GM18526 (cell line): ENCODE measurements around the gene GJC3.

Experiments used
- POLR2A ChIP-seq: IDR thresholded peaks from 3 replicates; pipeline ENCODE4 v1.6.1; 2011; ENCODE audit not compliant: insufficient read length; ENCODE audit errors: extremely low read depth

The GJC3 gene

DNA sequence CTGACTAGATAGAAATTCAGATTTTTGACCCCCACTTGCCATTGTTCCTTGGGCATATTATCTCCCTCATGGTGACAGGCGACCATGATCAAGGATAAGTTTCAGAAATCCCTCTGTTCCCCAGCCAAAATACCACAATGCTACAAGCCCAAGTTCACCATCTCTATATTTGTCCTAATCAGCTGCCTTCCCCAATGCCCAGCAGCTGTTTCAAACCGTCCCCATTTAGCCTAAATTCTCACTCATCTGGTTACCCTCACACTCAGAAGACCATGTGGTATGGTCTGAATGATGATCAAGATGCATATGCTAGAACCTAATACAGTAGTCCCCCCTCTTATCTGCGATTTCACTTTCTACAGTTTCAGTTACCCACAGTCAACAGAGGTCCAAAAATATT, 956 bp upstream of the GJC3 start:
- no peak for TF ChIP-seq POLR2A

DNA sequence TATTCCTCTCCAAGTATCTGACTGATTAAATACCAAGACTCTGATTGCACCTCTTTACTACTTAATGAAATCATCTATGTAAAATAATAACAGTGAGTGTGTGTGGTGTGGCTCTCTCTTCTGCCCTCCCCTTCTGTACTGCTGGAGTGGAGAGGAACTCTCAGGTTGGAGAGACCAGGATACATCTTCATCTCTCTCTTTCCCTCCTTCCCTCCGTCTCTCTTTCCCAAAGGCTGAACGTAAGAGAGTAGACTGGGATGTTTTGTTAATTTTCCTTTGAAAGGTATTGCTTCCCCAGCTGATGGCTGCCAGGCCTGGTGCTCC, 272 bp upstream of the GJC3 start:
- TF ChIP-seq POLR2A: no peak

DNA sequence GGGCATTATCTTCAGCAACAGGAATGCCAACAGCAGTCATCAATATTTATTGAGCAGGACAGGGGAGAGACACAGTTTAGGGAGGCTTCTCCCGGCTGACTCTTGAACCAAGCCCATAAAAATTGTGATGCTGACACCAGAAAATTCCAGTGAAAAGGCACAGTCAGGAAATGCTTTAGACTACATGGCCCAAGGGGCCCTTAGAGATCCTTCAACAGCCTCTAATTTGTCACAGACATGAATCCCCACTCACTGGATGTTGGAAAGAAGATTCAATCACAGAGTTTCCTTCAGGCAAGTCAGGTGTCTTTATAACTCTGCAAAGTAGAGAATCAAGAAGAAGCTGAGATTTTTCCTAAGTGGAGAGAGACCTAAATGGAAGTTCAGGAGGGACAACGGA, 1.2 kb downstream of the GJC3 start:
- no peak for TF ChIP-seq POLR2A

DNA sequence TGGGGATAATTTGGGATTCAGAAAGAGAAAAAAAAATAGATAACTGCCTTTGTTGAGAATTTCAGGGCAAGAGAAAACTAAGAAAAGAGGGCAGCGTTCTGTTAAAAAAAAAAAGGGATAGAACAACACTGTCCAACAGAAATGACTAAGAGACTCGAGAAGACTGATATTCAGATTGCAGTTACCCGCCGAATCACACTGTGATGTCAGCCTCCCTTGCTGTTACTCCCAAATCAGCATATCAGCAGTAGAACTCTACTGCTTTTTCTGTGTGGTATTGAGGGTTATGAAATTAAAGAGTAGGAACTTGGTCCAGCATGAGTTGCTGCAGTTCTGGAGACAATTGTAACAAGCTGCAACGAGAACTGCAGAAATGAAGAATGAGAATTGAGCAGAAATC, 1.9 kb downstream of the GJC3 start:
- no peak for TF ChIP-seq POLR2A

DNA sequence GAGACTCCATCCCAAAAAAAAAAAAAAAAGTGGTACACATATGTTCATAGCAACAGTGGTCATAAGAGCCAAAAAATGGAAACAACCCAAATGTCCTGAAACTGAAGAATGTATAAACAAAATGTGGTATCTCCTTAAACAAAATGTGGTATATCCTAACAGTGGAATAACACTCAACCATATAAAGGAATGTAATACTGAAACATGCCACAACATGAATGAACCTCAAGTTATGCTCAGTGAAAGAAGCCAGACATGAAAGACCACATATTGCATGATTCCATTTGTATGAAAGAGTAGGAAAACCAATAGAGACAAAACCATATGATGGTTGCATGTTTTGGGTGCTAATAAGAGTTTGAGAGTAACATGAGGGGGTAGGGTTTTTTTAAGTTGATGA, 3.1 kb downstream of the GJC3 start:
- TF ChIP-seq POLR2A: no peak

DNA sequence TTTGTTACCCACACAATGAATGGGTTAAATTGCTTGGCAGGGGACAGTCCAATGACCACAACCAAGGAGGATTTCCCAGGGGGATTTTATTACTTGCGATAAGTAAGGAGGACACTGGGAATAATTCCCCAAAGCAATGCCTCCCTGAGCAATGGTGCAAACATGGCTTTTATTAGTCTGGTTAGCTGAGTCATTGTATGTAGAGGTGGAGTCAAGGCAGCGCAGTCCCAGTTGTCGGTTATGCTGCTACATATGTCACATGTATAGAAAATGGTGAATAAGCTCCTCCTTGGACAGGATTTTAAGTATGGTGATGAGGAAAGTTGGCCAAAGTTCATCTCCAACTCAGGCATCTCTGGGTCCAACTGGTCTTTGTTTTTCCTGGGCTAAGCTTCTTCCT, 6.2 kb downstream of the GJC3 start:
- TF ChIP-seq POLR2A: no peak

DNA sequence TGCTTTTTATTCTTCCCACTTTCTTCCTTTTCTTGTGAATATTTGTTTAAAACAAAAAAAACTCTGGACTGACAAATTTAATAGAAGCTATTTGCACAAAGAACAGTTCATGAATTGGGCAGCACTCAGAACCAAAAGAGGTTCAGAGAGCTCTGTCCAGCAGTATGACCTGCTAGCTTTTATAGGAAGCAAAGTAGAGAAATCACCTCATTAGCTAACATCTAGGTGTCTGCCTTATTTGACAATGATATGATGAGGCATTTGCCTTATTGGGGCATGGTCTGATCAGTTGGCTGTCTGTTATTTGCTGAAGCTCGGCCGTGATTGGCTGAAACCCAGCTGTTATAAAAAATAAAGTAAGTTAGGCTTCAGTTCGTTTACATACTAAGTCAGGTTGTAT, 9.3 kb downstream of the GJC3 start:
- no peak for TF ChIP-seq POLR2A

DNA sequence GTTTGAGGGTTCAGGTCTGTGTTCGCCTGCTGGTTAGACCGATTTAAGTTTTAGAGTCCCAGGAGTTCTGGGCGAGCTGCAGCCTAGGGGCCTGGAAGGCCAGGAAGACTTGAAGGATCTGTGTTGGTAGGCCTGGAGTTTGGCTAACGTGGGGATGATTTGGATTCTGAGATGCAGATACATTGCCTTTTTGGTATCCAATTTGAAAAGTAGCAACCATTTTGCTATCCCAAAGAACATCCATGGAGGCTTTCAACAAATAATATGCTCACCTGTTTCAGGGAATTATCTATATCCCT, 9.7 kb downstream of the GJC3 start:
- no peak for TF ChIP-seq POLR2A

DNA sequence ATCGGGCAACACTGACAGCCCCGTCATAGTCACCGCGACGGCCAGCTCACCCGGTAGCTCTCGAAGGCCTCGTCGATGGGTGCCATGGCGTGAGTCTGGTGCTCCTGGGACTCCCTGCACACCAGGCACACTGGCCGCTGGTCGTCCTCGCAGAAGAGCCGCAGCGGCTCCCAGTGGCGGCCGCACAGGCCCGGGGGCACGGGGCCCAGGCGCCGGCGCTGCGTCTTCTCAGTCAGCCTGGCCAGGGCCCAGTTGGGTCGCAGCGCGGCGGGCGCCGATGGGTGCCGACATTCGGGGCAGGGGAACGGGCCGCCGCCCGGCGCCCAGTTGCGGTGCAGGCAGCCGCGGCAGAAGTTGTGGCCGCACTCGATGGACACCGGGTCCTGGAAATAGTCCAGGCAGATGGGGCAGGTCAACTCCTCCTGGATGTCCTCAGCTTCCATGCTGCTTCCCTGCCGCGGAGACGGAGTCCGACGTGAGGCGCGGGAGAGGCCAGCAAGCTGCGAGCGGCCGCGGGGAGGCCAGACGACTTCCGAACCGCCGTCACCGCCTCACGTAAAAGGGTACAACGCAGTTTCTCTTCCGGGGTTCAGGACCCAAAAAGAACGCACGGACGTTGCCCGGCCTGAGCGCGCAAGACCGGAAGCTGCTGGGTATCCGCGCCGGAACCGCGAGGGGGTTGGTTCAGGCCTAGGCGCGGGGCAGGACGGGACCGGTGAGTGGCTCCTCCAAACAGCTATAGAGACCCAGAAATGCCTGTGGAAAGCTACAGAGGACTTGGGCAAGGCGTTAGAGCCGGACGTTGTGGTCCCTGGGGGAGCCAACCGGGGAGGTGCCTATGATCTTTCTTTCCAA, 10.2 kb downstream of the GJC3 start, which contains the start of gene TRIM4:
TSS of gene TRIM4 (minus strand) at position 572 of the 855 bp plus-strand sequence. CDS start at position 443, 129 bp downstream.
- peak; percentile 89 for TF ChIP-seq POLR2A

DNA sequence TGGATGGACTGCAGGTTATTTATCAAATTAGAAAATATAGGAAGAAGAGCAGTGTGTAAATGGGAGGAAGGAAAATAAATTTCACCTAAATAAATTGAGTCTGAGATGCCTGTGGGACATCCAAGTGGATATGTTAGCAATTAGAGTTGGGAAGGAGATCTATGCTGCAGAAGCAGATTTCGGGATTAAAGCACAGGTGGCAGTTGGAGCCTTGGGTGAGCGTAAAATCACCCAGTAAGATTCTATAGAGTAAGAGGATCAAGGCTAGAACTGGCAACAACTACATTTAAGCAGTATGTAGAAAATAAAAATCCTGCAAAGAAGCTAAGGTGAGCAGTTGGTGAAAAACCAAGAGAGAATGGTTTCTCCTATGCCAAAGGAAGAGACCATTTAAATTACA, 18.4 kb downstream of the GJC3 start:
- TF ChIP-seq POLR2A: no peak

DNA sequence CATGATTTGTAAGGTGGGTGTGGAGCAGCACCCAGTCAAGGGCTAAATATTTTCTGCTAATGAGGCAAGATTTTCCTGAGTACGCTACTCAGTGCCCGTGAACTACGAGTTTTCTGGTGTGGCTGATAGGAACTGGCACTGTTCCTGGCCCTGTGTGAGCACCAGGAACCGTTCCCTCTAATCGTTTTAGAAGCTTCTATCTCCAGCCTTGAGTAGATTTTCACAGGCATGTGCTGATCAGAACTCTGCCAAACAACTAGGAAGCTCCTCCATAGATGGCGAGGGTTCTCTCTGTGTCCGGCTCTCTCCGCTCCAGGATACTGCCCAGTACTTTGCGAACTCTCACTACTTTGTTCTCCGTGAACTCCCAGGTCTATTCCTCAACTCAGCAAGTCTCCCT, 27.8 kb downstream of the GJC3 start:
- no peak for TF ChIP-seq POLR2A

DNA sequence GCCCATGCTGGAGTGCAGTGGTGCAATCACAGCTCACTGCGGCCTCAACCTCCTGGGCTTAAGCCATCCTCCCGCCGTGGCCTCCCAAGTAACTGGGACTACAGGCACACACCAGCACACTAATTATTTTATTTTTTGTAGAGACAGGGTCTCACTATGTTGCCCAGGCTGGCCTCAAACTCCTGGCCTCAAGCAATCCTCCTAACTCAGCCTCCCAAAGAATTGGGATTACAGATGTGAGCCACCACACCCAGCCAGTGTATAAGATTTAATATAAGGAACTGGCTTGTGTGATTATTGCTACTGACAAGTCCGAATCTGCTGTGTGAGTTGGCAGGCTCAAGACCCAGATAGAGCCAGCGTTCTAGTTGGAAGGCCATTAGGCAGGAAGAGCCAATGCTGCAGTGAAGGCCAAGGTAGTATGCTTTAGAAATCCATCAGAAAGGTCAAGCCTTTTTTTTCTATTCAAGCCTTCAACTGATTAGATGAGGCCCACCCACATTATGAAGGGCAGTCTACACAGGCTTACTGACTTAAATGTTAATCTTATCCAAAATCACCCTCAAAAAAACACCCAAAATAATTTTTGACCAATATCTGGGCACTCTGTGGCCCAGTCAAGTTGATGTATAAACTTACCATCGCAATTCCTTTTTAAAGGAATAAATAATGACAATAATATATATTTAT, 29.4 kb downstream of the GJC3 start:
- TF ChIP-seq POLR2A: no peak

DNA sequence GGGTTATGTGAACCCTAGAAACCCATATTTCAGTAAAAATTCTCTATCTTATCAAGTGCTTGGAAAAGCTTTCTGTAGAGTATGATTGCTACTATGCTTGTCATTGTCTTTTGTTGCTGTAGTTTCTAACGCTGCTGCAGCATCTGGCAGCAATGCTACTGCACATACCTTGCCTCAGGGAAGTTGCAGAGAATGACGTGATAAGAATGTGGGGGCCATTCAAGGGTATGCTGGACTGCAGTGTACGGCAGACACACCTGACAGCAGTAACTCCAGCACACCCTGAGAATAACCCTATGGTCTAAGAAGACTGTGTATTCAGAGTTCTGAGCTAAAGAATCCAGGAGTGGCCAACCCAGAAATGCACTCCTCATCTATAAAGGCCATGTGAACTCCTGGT, 30.6 kb downstream of the GJC3 start:
- no peak for TF ChIP-seq POLR2A

DNA sequence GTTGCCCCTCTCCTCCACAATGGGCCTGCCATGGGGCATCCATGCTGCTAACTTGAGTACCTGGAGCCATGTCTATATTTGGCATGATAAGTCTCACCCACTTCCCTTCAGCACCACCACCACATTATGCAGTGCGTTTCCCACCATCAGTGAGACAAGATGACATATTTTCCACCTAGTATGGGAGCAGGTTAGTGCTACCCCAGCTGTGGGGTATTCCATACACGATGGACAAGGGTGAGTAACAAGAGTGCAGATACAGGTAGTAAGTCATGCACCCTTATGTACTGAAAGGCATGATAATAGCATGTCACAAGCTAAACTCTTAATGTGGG, 31.4 kb downstream of the GJC3 start:
- TF ChIP-seq POLR2A: no peak

DNA sequence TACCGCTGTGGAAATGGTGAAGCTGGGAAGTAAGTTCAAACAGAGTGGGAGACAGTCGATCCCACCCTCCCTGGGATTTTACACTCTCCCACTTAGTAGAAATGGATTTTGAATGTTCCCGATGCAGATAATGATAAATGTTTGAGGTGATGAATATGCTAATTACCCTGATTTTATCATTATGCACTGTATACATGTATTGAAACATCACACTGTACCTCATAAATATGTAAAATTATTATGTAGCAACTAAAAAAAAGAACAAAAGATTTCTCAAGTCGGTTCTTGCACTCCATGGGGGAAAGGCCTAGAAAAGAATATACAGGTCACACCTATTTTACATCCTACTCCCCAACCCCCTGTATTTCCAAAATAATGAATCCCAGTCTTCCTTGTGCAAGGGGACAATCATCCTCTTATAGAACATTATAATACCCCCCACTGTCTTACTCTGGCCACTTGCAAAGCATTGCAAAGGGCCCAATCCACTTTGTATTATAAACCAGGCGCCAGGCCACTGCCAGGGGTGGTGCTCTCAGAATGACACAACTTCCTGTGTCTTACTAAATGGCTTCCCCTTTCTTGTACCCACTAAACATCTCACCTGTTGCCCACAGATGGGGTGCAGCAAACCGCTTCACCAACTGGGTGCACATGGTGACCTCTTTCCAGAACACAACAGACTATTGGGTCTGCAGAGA, 31.9 kb downstream of the GJC3 start:
- no peak for TF ChIP-seq POLR2A

DNA sequence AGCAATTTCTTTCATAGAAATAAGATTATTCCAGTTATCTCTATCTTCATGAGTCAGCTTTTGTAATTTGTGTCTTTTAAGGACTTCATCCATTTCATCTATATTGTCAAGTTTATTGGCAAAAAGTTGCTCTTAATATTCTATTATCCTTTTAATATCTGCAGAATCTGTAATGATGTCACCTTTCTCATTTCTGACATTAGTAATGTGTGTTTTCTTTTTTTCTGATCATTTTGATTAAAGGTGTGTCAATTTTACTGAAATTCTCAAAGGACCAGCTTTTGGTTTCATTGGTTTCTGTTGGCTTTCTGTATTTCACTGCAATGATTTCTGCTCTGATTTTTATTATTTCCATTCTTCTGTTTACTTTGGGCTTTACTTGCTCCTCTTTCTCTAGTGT, 34.7 kb downstream of the GJC3 start:
- no peak for TF ChIP-seq POLR2A
